ENCODE measurements around the gene TBC1D1. TPM values are rescaled to one million over a fixed set of nuclear protein-coding genes. Genes with fewer than 3 reads are reported as not detected.

Gene TBC1D1
- total and polyA plus RNA-seq, 12 donors = 85.4 to 153 (median 106) TPM

GRCh38 chr4:38073596-38074234 lies 182.8 kb downstream of the TBC1D1 start:
- H3K4me3 ChIP-seq = no peak overlapping the region
- H3K36me3 ChIP-seq = peaks cover 0 to 48% (median 0%) of the 10 kb centered on the region in 9 donors
- H3K27ac ChIP-seq = peak overlapping the region in 8 of 10 donors; percentile 23 to 91 (median 76)
- WGBS, 2 donors = 69 to 84% methylated on average over 4 of the region's 4 CpGs
- no peaks in the 10 kb centered on the region for H3K9me3 ChIP-seq
- no peak for TF ChIP-seq CTCF (IDR thresholded peaks at IDR 0.05)
- peaks cover 6 to 100% (median 86%) of the 10 kb centered on the region in 9 donors for H3K4me1 ChIP-seq
- DNase-seq (no peak), ATAC-seq (no peak)
- intact Hi-C loops (cut with DNase I) = loop anchor here in 2 of 10 donors (5.0 kb wide), 2 partner anchors 244 to 599 kb away; no protein-coding TSS in a partner anchor
- H3K27me3 ChIP-seq = no peaks in the 10 kb centered on the region

- no peak for TF ChIP-seq CTCF (IDR thresholded peaks at IDR 0.05)
- peak; percentile 53 to 83 (median 76) for ATAC-seq
- Histone ChIP-seq H3K9me3 (no peaks in the 10 kb centered on the region), H3K27me3 (no peaks in the 10 kb centered on the region), H3K4me3 (no peak overlapping the region), H3K27ac (peak overlapping the region in 9 of 10 donors; percentile 23 to 91 (median 74)), H3K36me3 (peaks cover 0 to 43% (median 0%) of the 10 kb centered on the region in 9 donors), H3K4me1 (peaks cover 0 to 100% (median 84%) of the 10 kb centered on the region in 9 donors)
- WGBS, 2 donors = 43 to 56% methylated on average over 6 of the region's 6 CpGs
- intact Hi-C loops (cut with DNase I) = loop anchor here in 1 of 10 donors (5.0 kb wide), 1 partner anchor 82 kb away; no protein-coding TSS in a partner anchor
- DNase-seq = peak in 1 of 2 donors; percentile 58
Observed at GRCh38 chr4:38075370-38076152, 184.7 kb downstream of the TBC1D1 start.

- TF ChIP-seq CTCF (IDR thresholded peaks at IDR 0.05) = no peak
- Histone ChIP-seq H3K9me3 (no peaks in the 10 kb centered on the region), H3K4me3 (no peak overlapping the region), H3K36me3 (peaks cover 0 to 37% (median 0%) of the 10 kb centered on the region in 9 donors), H3K27ac (peak overlapping the region in 9 of 10 donors; percentile 23 to 91 (median 74)), H3K4me1 (peaks cover 3 to 100% (median 84%) of the 10 kb centered on the region in 9 donors), H3K27me3 (no peaks in the 10 kb centered on the region)
- WGBS, 2 donors = 85 to 89% methylated on average over 6 of the region's 6 CpGs
- ATAC-seq = no peak
- intact Hi-C loops (cut with DNase I) = loop anchor here in 1 of 10 donors (5.0 kb wide), 1 partner anchor 81 kb away; no protein-coding TSS in a partner anchor
- DNase-seq = no peak
Observed at GRCh38 chr4:38076153-38076669, 185.3 kb downstream of the TBC1D1 start.
